ENCODE results near the gene TENM3. TPM values are rescaled to one million over a fixed set of nuclear protein-coding genes. Genes with fewer than 3 reads are reported as not detected.

Gene TENM3
- total and polyA plus RNA-seq, 2 donors (not counting 3 experiments of a cell fraction or from before 2014, with no cell fraction given) = 3.2 to 6.2 TPM

DNA sequence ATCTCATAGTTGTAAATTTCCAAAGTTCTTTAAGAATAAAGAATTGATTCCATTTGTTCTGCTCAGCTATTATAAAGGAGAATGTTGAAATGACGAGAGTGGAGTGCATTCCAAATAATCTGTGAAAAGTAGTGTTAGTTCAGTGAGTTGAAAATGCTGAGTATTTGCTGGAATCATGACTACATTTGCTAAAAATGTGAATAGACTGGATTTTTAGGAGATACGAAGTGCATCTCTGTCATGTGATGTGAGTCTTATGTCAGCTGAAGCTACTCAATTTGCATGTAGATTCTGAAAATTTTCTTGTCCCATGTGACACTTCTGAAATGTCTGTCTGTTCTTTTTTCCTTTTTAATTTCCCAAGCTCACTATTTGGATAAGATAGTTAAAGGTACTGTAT lies 468.0 kb downstream of the TENM3 start:
- H3K36me3 ChIP-seq (ENCODE audit: control insufficient read depth in 2 of 2, extremely low read depth in 1 of 2, insufficient read depth in 2 of 2, low read length in 2 of 2) = no peaks in the 10 kb centered on the region
- no peaks in the 10 kb centered on the region for H3K9me3 ChIP-seq (replicated peaks; ENCODE audit: control insufficient read depth, insufficient read depth, low read length)
- no peak overlapping the region for H3K4me3 ChIP-seq (replicated peaks in 1 of 3; ENCODE audit: insufficient read depth in 1 of 3, low read depth in 1 of 3, low read length in 3 of 3)
- H4K20me1 ChIP-seq (replicated peaks; ENCODE audit: control insufficient read depth, extremely low read depth, insufficient read depth, low read length) = no peaks in the 10 kb centered on the region
- no peak for DNase-seq (ENCODE audit: low read depth, low spot score)
- FAIRE-seq = no peak
- H3K9ac ChIP-seq (replicated peaks; ENCODE audit: extremely low read depth, insufficient read depth, low read length) = no peak overlapping the region
- no peak for TF ChIP-seq FOS (IDR thresholded peaks at IDR 0.05; ENCODE audit: borderline replicate concordance, insufficient read depth, low read length)
- no peak for TF ChIP-seq POLR2A (IDR thresholded peaks at IDR 0.05; ENCODE audit: low read depth, low read length)
- TF ChIP-seq EZH2 (IDR thresholded peaks at IDR 0.05; ENCODE audit: borderline replicate concordance, low read depth, low read length, severe bottlenecking) = no peak
- TF ChIP-seq GATA2 (IDR thresholded peaks at IDR 0.05; ENCODE audit: insufficient read depth, insufficient read length, low read depth, low read length) = no peak
- TF ChIP-seq JUN (IDR thresholded peaks at IDR 0.05; ENCODE audit: borderline replicate concordance, insufficient read depth, insufficient read length, low read depth) = no peak
- TF ChIP-seq, protein P1, sequence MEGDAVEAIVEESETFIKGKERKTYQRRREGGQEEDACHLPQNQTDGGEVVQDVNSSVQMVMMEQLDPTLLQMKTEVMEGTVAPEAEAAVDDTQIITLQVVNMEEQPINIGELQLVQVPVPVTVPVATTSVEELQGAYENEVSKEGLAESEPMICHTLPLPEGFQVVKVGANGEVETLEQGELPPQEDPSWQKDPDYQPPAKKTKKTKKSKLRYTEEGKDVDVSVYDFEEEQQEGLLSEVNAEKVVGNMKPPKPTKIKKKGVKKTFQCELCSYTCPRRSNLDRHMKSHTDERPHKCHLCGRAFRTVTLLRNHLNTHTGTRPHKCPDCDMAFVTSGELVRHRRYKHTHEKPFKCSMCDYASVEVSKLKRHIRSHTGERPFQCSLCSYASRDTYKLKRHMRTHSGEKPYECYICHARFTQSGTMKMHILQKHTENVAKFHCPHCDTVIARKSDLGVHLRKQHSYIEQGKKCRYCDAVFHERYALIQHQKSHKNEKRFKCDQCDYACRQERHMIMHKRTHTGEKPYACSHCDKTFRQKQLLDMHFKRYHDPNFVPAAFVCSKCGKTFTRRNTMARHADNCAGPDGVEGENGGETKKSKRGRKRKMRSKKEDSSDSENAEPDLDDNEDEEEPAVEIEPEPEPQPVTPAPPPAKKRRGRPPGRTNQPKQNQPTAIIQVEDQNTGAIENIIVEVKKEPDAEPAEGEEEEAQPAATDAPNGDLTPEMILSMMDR (IDR thresholded peaks at IDR 0.05; ENCODE audit: extremely low read depth in 1 of 2, insufficient read depth in 1 of 2, low read depth in 1 of 2, low read length in 2 of 2) = no peak
- TF ChIP-seq MYC (IDR thresholded peaks at IDR 0.05; ENCODE audit: low read depth, low read length) = no peak
- TF ChIP-seq, protein P2, sequence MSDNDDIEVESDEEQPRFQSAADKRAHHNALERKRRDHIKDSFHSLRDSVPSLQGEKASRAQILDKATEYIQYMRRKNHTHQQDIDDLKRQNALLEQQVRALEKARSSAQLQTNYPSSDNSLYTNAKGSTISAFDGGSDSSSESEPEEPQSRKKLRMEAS (IDR thresholded peaks at IDR 0.05; ENCODE audit: insufficient read depth, insufficient read length) = no peak
- TF ChIP-seq POLR2AphosphoS5 (IDR thresholded peaks at IDR 0.05; ENCODE audit: insufficient read depth, low read depth, low read length) = no peak
- intact Hi-C loops (cut with micrococcal nuclease) (no loop called here), dilution Hi-C loops (cut with MboI; ENCODE audit: extremely low pct_ligation_motif_present, low sequenced_read_pairs) (no loop called here)
- no peaks in the 10 kb centered on the region for H3K4me1 ChIP-seq (ENCODE audit: control insufficient read depth, extremely low read depth, insufficient read depth, low read length)
- POLR2A ChIA-PET = no interaction called here
- CTCF ChIA-PET = interaction anchor here (1.4 kb wide), 1 partner anchor 37 kb away, joined by 3 read pairs; no protein-coding TSS in a partner anchor
- no peaks in the 10 kb centered on the region for H3K79me2 ChIP-seq (ENCODE audit: control insufficient read depth, insufficient read depth, low read length)
- no peaks in the 10 kb centered on the region for H3K9me1 ChIP-seq (replicated peaks; ENCODE audit: control insufficient read depth, extremely low read depth, insufficient read depth, low read length)
- H2AFZ ChIP-seq (ENCODE audit: low read depth, low read length) = no peak overlapping the region
- BruUV-seq (replicated peaks) = no TSS peak
- H3K4me2 ChIP-seq (ENCODE audit: insufficient read depth, low read length) = no peak overlapping the region
- H3K27ac ChIP-seq (ENCODE audit: insufficient read depth, low read depth, low read length) = no peak overlapping the region
- no peaks in the 10 kb centered on the region for H3K27me3 ChIP-seq (ENCODE audit: control insufficient read depth in 2 of 2, insufficient read depth in 2 of 2, low read length in 2 of 2)
